KG1 (cell line): Measurements from ENCODE around the gene MED8.

Source experiments
- DNase-seq: peaks from one replicate; lab custom pipeline; 2025; lab: John Stamatoyannopoulos, UW

The MED8 gene

DNA sequence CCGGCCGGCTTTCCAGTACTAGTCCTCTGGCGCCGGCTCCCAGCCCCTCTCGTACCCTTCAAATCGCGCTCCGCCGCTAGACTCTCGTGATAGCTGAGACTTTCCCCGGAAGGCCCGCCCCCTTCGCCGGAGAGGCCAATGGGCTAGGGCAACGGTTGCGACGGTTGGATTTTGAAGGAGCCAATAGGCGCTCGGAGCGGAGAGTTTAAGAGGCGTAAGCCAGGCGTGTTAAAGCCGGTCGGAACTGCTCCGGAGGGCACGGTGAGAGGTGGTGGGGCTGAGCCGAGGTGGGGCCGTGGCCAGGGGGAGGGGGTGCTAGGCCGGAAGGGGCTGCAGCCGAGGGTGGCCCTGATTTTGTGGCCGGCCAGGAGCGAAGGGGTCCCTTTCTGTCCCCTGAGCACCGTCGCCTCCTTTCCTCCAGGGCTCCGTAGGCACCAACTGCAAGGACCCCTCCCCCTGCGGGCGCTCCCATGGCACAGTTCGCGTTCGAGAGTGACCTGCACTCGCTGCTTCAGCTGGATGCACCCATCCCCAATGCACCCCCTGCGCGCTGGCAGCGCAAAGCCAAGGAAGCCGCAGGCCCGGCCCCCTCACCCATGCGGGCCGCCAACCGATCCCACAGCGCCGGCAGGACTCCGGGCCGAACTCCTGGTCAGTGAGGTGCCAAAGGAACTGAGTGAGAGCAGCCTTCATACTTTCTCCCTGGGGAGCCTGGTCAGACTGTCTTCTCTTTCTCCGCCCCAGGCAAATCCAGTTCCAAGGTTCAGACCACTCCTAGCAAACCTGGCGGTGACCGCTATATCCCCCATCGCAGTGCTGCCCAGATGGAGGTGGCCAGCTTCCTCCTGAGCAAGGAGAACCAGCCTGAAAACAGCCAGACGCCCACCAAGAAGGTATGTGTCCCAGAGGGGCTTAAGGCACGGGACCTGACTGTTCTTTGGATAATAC is 30.6 kb downstream of the MED8 start, which contains the start of gene CDC20:
Gene CDC20, plus strand, starts transcription at position 236 of the 948 bp plus-strand sequence. Its CDS starts 235 bp downstream, at position 471.
- DNase-seq, result peak; percentile 93

DNA sequence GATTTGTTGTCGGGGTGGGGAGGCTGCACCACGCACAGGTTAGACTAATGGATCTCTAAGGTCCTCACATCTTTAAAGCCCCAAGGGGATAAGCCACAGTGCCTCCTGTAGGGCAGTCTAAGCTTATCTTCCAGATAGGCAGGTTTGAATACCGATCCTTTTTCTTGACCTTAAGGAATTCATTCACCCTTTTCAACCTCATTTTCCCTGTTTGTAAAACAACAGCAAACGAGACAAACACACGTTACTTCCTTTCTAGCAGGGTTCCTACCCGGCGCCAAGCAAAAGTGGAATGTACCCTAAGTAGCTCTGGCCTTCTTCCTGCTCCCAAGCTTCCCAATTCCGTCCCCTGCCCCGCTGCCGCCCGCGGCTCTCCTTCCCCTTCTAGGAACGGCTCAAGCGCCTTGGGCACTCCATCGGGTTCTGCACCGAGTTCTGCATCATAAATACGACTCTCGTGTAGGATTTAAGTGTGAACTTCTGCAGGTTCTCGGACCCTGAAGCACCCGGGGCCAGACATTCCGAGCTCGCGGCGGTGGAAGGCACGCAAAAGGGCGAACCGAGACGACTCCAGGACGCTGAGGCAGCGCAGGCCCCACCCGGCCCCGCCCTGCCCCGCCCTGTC is 31.4 kb downstream of the MED8 start:
- peak; percentile 75 for DNase-seq

DNA sequence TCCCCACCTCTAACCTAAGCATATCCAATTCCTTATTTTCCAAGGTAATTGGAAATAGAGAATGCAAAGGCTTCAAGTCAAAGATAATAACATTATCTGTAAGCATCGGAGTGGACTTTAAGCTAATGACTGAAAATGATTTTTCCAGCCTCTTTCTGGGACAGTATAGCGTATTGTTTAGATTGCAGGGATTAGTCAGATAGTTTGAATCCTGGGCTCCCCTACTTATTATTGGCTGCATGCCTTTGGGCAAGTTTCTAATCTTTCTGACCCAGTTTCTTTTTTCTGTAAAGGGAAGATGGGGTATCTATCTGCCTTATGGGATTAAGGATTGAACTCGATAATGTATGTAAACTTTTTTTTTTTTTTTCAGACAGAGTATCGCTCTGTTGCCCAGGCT is 32.3 kb downstream of the MED8 start:
- DNase-seq, result no peak

DNA sequence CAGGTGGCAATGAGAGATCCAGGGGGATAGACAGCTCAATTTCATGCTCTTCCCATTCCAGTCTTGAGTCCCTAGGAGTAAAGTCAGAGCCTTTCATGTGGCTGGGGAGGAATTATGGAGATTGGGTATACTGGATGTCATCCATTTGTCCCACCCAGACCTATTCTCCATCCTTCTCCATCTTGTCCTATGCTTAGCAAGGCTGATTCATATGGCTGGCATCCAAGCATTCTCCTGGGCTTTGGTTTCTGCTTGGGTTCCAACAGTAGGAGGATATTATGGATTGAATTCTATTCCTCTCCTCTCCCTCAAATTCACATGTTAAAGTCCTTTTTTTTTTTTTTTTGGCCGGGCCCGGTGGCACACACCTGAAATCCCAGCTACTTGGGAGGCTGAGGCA is 34.7 kb downstream of the MED8 start:
- DNase-seq, result no peak

DNA sequence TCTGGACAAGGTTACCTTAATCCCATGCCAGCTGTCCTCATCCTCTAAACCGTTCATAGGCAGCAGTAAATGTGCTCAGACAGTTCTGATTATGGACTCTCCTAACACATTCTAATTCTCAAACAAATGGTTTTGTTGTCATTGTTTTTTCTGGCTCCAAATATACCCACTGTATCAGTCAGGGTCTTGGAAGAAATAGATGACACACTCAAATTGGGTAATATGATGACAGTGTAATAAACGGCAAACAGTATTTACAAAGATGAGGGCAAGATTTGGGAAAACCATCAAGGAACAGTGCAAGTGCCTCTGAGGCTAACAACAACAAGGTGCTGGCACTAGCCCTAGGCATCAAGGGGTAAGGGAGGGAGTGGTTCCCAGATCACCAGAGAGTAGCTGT is 35.1 kb downstream of the MED8 start:
- DNase-seq, result no peak

DNA sequence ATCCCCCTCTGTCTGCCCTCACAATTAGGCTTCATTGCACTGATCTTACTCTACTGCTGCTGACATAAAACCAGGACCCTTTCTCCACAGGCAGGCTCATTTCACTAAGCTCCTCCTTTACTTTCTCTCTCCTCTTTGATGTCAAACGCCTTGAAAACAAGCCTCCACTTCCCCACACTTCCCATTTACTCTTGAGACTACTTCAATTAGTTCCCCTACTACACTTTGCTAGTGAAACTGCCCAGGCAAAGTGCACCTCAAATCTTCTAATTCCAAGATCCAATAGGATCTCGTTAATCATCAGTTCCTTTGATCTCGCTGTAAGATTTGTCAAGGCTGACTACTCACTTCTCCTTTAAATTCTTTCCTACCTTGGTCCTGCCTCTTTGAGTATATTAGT is 36.7 kb downstream of the MED8 start:
- DNase-seq, result no peak

DNA sequence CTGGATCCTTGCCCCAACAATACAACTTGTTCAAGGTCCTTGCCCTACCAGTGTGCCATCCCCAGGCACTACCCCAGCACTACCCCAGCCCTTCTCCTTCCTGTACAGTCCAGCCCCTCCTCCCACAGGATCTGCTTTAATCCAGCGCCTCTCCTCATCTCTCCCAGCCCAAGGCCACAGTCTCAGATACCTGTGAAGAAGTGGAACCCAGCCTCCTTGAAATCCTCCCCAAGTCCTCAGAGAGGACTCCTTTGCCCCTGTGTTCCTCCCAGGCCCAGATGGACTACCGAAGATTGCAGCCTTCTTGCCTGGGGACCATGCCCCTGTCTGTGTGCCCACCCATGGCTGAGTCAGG is 37.3 kb downstream of the MED8 start:
- DNase-seq, result no peak

DNA sequence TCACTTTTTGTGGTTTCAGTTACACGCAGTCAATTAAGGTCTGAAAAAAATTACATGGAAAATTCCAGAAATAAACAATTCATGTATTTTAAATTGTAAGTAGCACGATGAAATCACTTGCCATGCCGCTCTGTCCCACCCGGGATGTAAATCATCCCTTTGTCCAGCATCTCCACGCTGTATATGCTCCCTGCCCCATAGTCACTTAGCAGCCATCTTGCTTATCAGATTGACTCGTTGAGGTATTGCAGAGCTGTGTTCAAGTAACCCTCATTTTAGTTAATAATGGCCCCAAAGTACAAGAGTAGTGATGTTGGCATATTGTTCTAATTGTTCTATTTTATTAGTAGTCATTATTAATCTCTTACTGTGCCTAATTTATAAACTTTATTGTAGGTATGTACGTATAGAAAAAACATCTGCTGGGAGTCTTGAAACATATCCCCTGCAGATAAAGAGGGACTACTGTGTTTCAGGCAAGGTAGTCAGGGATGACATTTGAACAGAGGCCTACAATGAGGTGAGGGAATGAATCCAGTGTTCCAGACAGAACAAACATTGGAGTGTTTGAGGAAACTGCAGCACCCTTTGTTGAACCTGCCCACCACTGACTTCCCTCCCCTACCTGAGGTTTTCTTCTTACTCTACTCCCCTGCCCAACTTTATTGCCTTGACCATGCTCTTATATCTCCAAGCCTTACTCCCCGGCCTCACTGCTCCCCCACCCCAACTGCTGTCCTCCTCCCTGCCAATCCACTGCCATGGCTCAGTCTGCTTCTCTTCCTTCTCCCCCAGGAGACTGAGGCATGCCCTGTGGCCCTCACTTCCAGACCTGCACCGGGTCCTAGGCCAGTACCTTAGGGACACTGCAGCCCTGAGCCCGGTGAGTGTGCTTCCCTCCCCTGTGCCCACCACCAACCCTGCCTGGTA is 37.9 kb downstream of the MED8 start:
- no peak for DNase-seq

DNA sequence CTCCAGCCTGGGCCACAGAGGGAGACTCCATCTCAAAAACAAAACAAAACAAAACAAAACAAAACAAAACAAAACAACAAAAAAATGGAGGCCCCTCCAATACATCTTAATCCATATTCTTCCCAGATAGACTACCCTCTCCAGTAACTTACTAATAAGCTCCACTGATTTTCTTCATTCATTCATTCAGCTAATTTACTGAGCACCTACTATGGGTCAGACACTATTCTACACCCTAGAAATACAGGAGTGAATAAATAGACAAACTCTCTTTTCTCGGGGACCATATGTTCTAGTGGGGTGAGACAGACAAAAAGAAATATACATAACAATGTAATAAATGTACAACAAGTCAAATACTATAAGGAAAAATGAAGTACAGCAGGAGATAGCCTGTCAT is 38.6 kb downstream of the MED8 start:
- no peak for DNase-seq

DNA sequence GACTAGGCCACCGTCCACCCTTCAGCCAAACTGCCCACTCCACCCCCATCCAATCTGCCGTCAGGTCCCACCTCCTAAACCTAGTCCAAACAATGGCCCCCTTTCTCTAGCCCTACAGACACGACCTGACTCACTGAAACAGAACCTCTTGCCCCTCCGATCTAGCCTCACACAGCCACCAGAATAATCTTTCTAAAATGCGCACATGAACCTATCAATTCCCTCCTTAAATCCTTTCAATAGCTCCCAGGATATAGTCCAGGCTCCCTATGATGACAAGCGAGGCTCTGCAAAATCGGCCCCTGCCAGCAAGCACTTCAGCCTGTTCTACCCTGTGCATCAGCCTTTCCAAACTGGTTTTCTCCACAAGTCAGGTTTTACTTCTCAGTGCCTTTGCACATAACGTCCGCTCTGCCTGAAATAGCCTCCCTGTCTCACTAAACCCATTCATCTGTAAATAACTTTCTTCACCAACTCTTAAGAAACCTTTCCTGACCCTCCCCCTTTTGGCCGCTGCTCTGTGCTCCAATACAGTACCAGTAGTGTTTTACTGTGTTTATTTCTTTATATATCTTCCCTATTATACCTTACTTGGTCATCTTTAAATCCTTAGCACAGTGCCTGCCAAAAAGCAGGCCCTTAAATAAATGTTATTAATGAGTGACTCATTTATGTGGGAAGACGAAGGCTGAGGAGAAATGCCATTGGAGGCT is 39.9 kb downstream of the MED8 start:
- DNase-seq, result no peak

DNA sequence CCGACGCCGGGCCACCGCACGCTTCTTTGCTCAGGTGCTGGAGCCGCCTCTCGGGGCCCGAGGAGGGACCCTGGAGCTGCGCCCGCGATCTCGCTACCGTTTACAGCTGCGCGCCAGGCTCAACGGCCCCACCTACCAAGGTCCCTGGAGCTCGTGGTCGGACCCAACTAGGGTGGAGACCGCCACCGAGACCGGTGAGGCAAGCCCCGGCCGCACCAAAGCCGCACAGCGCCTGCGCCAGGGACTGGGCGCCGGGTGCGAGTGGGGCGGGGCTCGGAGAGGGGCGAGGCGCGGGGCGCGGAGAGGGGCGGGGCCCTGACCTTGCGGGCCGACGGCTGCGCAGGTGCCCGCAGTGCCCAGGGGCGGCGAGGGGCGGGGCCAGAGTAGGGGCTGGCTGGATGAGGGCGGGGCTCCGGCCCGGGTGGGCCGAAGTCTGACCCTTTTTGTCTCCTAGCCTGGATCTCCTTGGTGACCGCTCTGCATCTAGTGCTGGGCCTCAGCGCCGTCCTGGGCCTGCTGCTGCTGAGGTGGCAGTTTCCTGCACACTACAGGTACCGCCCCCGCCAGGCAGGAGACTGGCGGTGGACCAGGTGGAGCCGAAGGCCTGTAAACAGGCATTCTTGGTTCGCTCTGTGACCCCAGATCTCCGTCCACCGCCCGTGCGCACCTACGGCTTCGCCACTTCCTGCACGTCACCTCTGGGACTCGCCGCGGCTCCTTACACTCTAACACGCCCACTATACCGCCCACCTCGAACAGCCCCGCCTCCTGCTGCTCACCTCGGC is 40.6 kb downstream of the MED8 start:
- no peak for DNase-seq

DNA sequence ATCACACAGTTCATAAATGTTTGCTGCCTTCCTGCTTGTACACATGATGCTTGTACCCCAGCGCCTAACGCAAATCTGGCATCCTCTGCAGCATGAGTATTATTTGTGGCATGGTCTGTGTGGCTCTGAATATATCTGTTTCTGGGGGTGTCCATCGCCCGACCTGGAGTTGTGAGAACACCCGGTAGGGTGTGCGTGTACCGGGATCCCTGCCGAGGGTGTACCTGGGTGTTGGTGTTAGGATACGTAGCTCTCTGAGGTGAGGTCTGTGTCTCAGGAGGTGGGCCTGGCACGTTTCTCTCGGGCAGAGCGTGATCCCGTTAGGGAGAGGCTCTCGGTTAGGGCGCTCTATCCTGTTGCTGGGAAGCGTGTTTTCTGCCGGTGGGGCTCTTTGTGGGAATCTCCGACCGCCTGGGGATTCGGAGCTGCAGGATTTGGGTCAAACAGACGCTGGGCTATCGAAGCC is 41.2 kb downstream of the MED8 start:
- DNase-seq, result no peak

DNA sequence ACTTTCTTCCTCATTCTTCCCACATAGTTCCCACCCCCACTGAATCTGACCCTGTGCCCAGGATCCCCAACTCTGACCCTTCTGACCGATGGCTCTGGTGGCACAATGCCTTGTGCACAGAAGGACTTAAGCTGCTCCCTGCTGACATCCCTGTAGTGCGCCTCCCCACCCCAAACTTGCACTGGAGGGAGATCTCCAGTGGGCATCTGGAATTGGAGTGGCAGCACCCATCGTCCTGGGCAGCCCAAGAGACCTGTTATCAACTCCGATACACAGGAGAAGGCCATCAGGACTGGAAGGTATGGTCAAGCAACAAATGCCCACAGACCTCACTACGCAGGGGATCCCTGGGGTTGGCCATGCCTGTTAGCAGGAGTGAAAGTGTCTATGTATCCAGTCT is 43.0 kb downstream of the MED8 start:
- DNase-seq, result no peak

DNA sequence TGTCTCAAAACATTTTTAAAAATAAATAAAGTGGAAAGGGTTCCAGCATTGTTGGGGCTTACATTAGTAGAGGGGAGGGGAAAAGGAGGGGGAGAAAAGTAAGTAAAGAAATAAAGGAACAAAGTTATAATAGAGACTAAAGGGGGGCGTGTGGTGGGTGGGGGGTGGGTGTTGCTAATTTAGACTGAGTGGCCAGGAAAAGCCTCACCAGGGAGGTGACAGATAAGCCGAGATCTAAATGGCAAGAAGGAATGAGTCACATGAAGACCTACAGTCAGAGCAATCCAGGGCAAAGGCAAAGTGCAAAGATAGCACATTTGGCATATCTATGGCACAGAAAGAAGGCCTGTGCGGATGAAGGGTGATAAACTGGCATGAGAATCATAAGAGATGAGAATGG is 44.5 kb downstream of the MED8 start:
- no peak for DNase-seq

DNA sequence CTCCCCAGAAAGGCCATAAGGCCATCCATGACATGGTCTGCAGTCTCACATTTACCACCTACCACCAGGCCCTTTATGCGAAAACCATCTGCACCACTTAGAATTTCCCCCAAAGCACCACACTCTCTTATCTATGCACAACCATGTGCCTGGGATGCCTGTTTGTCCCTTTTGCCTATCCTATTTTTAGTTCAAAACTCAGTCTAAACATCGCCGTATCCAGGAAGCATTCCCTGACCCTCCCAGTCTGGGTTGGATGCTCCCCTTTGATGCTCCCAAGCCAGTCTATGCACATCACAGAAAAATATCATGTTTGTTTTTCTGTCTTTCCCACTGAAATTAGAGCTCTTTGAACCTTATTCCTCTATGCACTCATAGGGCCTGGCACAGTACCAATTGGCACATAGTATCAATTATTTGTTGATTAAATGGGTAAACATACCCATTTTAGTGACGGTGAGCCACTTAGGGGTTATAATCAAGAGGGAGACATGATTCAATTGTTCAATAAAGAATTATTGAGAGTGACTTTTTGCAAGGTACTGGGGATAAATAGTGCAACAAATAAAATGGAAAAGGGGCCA is 45.2 kb downstream of the MED8 start:
- no peak for DNase-seq

DNA sequence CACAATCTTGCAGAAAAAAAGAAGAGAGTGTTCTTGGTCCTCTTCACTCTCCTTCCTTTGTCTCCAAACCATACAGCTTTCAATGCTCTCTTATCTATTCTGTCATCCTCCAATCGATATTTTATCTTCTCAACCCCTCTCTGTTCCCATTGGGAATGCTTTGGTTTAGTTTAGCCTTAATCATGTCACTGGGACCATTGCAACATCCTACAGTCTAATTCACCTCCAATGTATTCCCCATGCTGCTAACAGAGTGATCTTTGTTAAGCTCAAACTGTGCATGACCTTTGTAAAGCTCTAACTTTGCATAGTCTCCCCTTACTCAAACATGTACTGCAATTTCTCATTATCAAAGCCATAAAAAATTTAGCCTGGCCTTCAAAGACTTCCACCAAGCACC is 49.0 kb downstream of the MED8 start:
- DNase-seq, result no peak

DNA sequence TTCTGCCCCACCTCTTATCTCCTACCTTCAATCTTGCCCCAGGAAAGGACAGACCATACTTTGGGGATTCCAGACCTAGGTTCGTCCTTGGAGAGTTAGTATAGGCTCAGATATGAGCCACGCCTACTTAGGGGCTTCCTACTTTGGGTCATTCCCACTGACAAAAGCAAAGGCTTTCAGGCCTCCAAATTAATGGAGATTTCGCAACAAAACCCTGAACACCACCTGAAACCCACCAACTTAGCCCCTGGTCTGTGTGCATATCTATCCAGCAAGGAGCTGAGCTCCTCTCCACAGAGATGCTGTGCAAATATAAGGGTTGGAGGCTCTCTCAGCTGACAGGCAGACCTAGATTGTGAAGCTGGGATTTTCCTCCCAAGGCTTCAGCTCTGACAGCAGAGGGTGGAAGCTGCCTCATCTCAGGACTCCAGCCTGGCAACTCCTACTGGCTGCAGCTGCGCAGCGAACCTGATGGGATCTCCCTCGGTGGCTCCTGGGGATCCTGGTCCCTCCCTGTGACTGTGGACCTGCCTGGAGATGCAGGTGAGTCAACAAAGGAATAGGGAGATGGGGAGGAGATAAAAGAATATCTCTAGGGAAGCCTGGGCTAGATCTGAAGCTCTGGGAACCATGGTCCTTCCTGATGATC is 49.9 kb downstream of the MED8 start:
- DNase-seq, result no peak

DNA sequence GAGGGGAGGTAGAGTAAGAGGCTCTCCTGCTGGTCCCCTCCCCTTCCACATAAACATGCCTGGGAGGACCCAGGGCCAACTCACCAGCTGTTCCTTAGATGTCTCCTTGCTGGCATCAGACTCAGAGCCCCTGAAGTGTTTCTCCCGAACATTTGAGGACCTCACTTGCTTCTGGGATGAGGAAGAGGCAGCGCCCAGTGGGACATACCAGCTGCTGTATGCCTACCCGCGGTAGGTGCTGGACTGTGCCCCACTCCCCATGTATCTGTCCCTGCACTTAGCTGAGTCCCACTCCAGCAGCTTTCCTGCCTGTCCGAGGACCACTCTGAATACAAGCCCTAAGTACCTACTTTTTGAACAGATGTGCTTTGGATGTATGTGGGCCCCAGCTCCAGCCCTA is 51.6 kb downstream of the MED8 start:
- DNase-seq, result no peak

DNA sequence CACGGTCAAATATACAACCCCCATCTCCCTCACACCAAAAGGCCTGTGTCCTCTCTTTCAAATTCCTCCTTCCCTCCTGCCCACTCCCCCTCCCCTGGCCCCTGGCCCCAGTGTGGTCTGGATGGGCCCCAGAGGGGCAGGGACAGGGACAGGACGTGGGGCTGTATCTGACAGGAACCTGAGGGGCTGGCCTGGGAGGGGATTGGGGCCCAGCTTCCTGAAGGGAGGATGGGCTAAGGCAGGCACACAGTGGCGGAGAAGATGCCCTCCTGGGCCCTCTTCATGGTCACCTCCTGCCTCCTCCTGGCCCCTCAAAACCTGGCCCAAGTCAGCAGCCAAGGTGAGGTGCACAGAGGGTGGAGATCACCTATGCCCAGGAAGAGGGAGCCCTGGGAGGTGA is 52.0 kb downstream of the MED8 start, which contains the start of gene MPL:
Gene MPL, plus strand, starts transcription at position 231 of the 400 bp plus-strand sequence. Its CDS starts 31 bp downstream, at position 262.
- DNase-seq, result no peak
